Endothelial cell of umbilical vein (primary cell): ENCODE results near the gene MCF2L. TPM values are rescaled to one million over a fixed set of nuclear protein-coding genes. Genes with fewer than 3 reads are reported as not detected.

Source experiments
- BruUV-seq: library from RNA; stranded (reverse); fragments of 400-500 nt; replicated peaks from 2 replicates; lab custom pipeline; 2021; lab: Mats Ljungman, UMichigan
- CTCF ChIA-PET: fragments of 300-600, 350-600 bp; sonication (Branson Sonifier 250); formaldehyde crosslinking; loops from one replicate; lab custom pipeline; 2021; ENCODE audit warnings: antibody characterized with exemption, inconsistent platforms; lab: Charles Lee
- POLR2A ChIA-PET: fragments of 300-600, 350-600 bp; sonication (Branson Sonifier 250); formaldehyde crosslinking; loops from one replicate; lab custom pipeline; 2021; ENCODE audit warnings: antibody characterized with exemption, inconsistent platforms; lab: Charles Lee
- DNase-seq: peaks from one replicate; pipeline ENCODE4 v3.0.0-alpha.2; 2011; ENCODE audit warnings: low read depth, low spot score
- FAIRE-seq: peaks from 2 replicates; lab custom pipeline; 2011; peaks lifted over from hg19 to GRCh38; lab: Jason Lieb, UNC
- H2AFZ ChIP-seq: 2 replicates; pipeline ENCODE4 v1.6.0; 2012; ENCODE audit warnings: low read depth, low read length, control low read depth, inconsistent platforms
- H3K27ac ChIP-seq: 2 replicates; pipeline ENCODE4 v1.5.1; 2011; ENCODE audit warnings: low read depth, mild to moderate bottlenecking, control low read depth, low read length, moderate library complexity; ENCODE audit not compliant: insufficient read depth
- H3K27me3 ChIP-seq, 2 experiments: 2 replicates each; pipeline versions ENCODE4 v1.6.0 to v1.6.1; 2011; ENCODE audit warnings: low read length in 2 of 2, mixed read lengths in 1 of 2; ENCODE audit not compliant: control insufficient read depth in 2 of 2, insufficient read depth in 2 of 2
- H3K36me3 ChIP-seq, 2 experiments: 2 replicates in 1 of 2; 3 replicates in 1 of 2; pipeline ENCODE4 v1.5.1; 2011; ENCODE audit warnings: low read length in 2 of 2, mild to moderate bottlenecking in 1 of 2, moderate library complexity in 1 of 2; ENCODE audit not compliant: control insufficient read depth in 2 of 2, insufficient read depth in 2 of 2; ENCODE audit errors: extremely low read depth in 1 of 2
- H3K4me1 ChIP-seq: 3 replicates; pipeline ENCODE4 v1.5.1; 2011; ENCODE audit warnings: mild to moderate bottlenecking, low read length; ENCODE audit not compliant: control insufficient read depth, insufficient read depth; ENCODE audit errors: extremely low read depth
- H3K4me2 ChIP-seq: 2 replicates; pipeline ENCODE4 v1.6.1; 2011; ENCODE audit warnings: low read length, control low read depth, mixed read lengths; ENCODE audit not compliant: insufficient read depth
- H3K4me3 ChIP-seq, 3 experiments: fragments of 200-600 bp in 1 of 3; sonication (generic), shearing (Covaris generic) in 1 of 3; replicated peaks in 1 of 3; 2 replicates each; pipeline ENCODE4 v1.5.1; 2011 to 2016; ENCODE audit warnings: control low read depth in 3 of 3, low read length in 3 of 3, mild to moderate bottlenecking in 2 of 3, inconsistent platforms in 1 of 3, low read depth in 1 of 3, moderate library complexity in 1 of 3; ENCODE audit not compliant: insufficient read depth in 1 of 3
- H3K79me2 ChIP-seq: 2 replicates; pipeline ENCODE4 v1.6.0; 2012; ENCODE audit warnings: low read length, inconsistent platforms; ENCODE audit not compliant: control insufficient read depth, insufficient read depth
- H3K9ac ChIP-seq: replicated peaks from 2 replicates; pipeline ENCODE3; 2011; ENCODE audit warnings: low read length, control low read depth; ENCODE audit not compliant: insufficient read depth; ENCODE audit errors: extremely low read depth
- H3K9me1 ChIP-seq: replicated peaks from 3 replicates; pipeline ENCODE4 v1.6.0; 2011; ENCODE audit warnings: mild to moderate bottlenecking, low read length; ENCODE audit not compliant: control insufficient read depth, insufficient read depth; ENCODE audit errors: extremely low read depth
- H3K9me3 ChIP-seq: replicated peaks from 2 replicates; pipeline ENCODE4 v1.5.1; 2012; ENCODE audit warnings: low read length, inconsistent platforms; ENCODE audit not compliant: control insufficient read depth, insufficient read depth
- H4K20me1 ChIP-seq: replicated peaks from 2 replicates; pipeline ENCODE3; 2011; ENCODE audit warnings: mild to moderate bottlenecking, low read length; ENCODE audit not compliant: control insufficient read depth, insufficient read depth; ENCODE audit errors: extremely low read depth
- CTCF ChIP-seq, 2 donors: IDR thresholded peaks; 1 replicate in 1 of 2; 2 replicates in 1 of 2; pipeline ENCODE4 v1.5.1; 2011; ENCODE audit warnings: low read length in 2 of 2, mild to moderate bottlenecking in 2 of 2, moderate library complexity in 2 of 2, control low read depth in 1 of 2, inconsistent platforms in 1 of 2, low read depth in 1 of 2; ENCODE audit not compliant: insufficient read depth in 1 of 2; ENCODE audit errors: extremely low read depth in 1 of 2
- EZH2 ChIP-seq: IDR thresholded peaks from 2 replicates; pipeline ENCODE4 v1.6.1; 2012; ENCODE audit warnings: borderline replicate concordance, low read depth, mild to moderate bottlenecking, moderate library complexity, low read length, inconsistent platforms; ENCODE audit not compliant: severe bottlenecking
- MYC ChIP-seq: IDR thresholded peaks from one replicate; pipeline ENCODE4 v1.6.1; 2011; ENCODE audit warnings: mild to moderate bottlenecking, low read depth, low read length
- dilution Hi-C: fragments of 300-500 bp; cut with MboI; formaldehyde crosslinking; loops from one replicate; pipeline ENCODE4 v1.15.0; 2019; ENCODE audit warnings: low sequenced_read_pairs; ENCODE audit not compliant: extremely low pct_ligation_motif_present
- intact Hi-C: fragments of 100-400 bp; cut with micrococcal nuclease; formaldehyde crosslinking; loops from one replicate; pipeline ENCODE4 v1.10.0; 2022
- polyA plus RNA-seq, 4 experiments: library from polyadenylated mRNA; depleted of rRNA in 3 of 4; stranded (reverse) in 3 of 4; unstranded in 1 of 4; fragments of >200 nt; gene quantifications; 2 replicates each; pipeline versions ENCODE4 v1.2.1 to v1.2.3, GENCODE V29; 2011 to 2012; ENCODE audit warnings: missing spikeins in 1 of 4
- total RNA-seq: library from RNA; stranded (reverse); gene quantifications from 2 replicates; pipeline ENCODE4 v1.2.3, GENCODE V29; 2021

Gene MCF2L
- total and polyA plus RNA-seq, 2 donors (not counting 3 experiments of a cell fraction or from before 2014, with no cell fraction given), result 0.33 to 0.58 TPM

- H3K79me2 ChIP-seq, result no peaks in the 10 kb centered on the region
- H3K9me1 ChIP-seq, result no peaks in the 10 kb centered on the region
- H3K9ac ChIP-seq, result no peak overlapping the region
- TF ChIP-seq MYC, result no peak
- H3K4me1 ChIP-seq, result no peaks in the 10 kb centered on the region
- no peak overlapping the region for H2AFZ ChIP-seq
- no peaks in the 10 kb centered on the region for H4K20me1 ChIP-seq
- ChIA-PET CTCF (interaction anchor here (0.8 to 3.4 kb wide), 3 partner anchors 90 to 361 kb away, joined by 4 to 16 read pairs (median 15); no protein-coding TSS in a partner anchor), POLR2A (no interaction called here)
- FAIRE-seq, result no peak
- dilution Hi-C loops, result no loop called here
- no peaks in the 10 kb centered on the region for H3K9me3 ChIP-seq
- no peaks in the 10 kb centered on the region for H3K27me3 ChIP-seq
- H3K27ac ChIP-seq, result no peak overlapping the region
- no peak overlapping the region for H3K4me3 ChIP-seq
- BruUV-seq, result no TSS peak
- H3K36me3 ChIP-seq, result no peaks in the 10 kb centered on the region
- DNase-seq, result no peak
- intact Hi-C loops, result no loop called here
- H3K4me2 ChIP-seq, result no peak overlapping the region
Measured at GRCh38 chr13:113033054-113033850, 64.2 kb downstream of the MCF2L start.

GRCh38 chr13:113034451-113035212 lies 65.6 kb downstream of the MCF2L start:
- no peak overlapping the region for H3K27ac ChIP-seq
- intact Hi-C loops (loop anchor here (1.0 to 2.0 kb wide), 2 partner anchors 174 to 360 kb away; partner anchors contain the start of genes CUL4A and PCID2), dilution Hi-C loops (no loop called here)
- H3K27me3 ChIP-seq, result no peaks in the 10 kb centered on the region
- no peaks in the 10 kb centered on the region for H3K4me1 ChIP-seq
- no peak overlapping the region for H2AFZ ChIP-seq
- no peaks in the 10 kb centered on the region for H4K20me1 ChIP-seq
- FAIRE-seq (no peak), DNase-seq (peak; percentile 42)
- no peaks in the 10 kb centered on the region for H3K9me3 ChIP-seq
- H3K4me3 ChIP-seq, result no peak overlapping the region
- no peaks in the 10 kb centered on the region for H3K79me2 ChIP-seq
- no TSS peak for BruUV-seq
- TF ChIP-seq MYC (no peak), CTCF (IDR thresholded peaks at IDR 0.05; ENCODE audit: extremely low read depth in 1 of 2, insufficient read depth in 1 of 2, low read depth in 1 of 2, low read length in 2 of 2) (peak; percentile 43 to 68), EZH2 (no peak)
- CTCF ChIA-PET, result interaction anchor here (0.6 to 3.4 kb wide), 12 partner anchors 12 to 362 kb away, joined by 3 to 17 read pairs (median 4); no protein-coding TSS in a partner anchor
- H3K36me3 ChIP-seq, result no peaks in the 10 kb centered on the region
- no peaks in the 10 kb centered on the region for H3K9me1 ChIP-seq
- POLR2A ChIA-PET, result no interaction called here
- no peak overlapping the region for H3K9ac ChIP-seq
- H3K4me2 ChIP-seq, result no peak overlapping the region
